GM19463 (cell line): ENCODE data around the gene FAM89B.

Experiments
- ATAC-seq: cut with Tn5 transposase; IDR thresholded peaks from one replicate; pipeline ENCODE4 v1.9.1; 2021; ENCODE audit warnings: mild to moderate bottlenecking, moderate library complexity; ENCODE audit not compliant: unreplicated experiment

FAM89B gene

GRCh38 chr11:65573391-65574079, 1.2 kb downstream of the FAM89B start:
- no peak for ATAC-seq

- ATAC-seq = peak; percentile 35
These were observed 1.9 kb downstream of the FAM89B start for GRCh38 chr11:65574109-65574810.

- ATAC-seq = no peak
These were observed 2.7 kb downstream of the FAM89B start for GRCh38 chr11:65574811-65575567.

DNA sequence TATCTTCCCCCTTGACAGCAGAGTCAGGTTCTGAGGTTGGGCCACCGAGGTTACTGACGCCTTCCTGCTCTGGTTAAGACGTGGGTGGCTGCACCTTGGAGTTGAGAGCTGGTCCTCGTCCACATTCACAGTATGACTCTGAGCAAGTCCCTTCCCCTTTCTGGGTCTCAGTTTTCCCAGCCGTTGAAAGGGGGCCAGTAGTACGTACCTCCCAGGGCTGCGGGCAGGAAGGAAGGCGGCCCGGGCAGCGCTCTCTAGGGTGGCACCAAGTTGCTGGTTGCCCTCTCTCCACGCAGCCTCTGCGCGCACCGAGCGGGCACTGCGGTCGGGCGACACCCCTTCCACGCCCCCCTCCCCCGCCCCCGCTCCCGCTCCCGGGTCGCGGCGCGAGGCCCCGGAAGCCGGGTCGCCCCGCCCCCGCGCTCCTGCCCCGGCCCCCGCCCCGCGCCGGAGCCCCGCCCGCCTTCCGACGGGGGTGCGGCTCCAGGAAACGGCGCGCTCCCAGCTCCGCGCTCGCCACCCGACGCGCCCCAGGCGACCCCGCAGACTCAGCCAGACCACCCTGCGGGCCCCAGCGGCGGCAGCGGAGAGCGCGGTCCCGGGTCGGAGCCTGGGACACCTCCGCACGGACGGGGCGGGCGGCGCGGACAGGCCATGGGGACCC, 3.4 kb downstream of the FAM89B start, which contains the start of gene EHBP1L1:
TSS of gene EHBP1L1 (plus strand) at position 486 of the 664 bp plus-strand sequence. CDS start 250 bp downstream, outside the sequence.
- peak; percentile 36 for ATAC-seq

- ATAC-seq = no peak
These were observed 4.0 kb downstream of the FAM89B start for GRCh38 chr11:65576232-65576866.

DNA sequence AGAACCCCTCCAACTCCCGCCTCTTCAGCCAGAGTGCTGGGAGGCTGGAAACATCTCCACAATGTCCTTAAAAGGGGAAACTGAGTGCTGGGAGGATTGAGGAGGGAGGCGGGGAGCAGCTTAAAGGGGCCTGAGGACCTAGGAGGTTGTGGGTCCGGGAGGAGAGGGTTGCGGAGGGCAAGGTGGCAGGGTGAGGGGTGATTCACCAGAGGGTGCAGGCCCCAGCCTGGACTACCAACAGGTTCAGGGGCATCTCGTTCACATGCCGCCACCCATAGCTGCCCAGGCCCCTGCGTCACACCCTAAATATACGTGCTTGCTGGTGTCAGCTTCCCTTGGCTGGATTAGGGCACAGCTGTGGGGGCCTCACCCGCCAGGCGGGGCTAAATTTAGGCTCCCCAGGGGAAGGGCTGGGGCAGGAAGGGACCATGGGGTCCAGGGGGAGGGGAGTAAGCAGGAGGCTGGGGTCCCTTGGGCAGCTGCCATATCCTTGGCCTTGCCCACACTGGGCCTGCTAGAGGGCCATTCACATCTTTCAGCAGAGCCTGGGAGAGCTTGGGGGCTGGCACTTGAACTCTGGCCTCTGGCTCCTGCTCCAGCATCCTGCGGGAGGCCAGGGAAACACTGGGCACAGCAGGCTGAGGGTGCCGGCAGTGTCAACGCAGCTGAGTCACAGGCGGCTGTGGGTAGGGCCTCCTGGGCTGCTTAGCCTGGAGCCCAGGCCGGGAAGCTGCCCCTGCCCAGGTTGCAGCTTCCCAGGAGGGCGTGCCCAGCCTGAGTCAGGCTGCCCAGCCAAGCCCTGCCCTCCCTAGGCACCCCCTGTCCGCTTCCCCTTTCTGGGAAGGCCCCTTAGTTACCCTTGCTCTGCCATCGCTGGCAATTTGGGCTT, 4.8 kb downstream of the FAM89B start:
- ATAC-seq = no peak

DNA sequence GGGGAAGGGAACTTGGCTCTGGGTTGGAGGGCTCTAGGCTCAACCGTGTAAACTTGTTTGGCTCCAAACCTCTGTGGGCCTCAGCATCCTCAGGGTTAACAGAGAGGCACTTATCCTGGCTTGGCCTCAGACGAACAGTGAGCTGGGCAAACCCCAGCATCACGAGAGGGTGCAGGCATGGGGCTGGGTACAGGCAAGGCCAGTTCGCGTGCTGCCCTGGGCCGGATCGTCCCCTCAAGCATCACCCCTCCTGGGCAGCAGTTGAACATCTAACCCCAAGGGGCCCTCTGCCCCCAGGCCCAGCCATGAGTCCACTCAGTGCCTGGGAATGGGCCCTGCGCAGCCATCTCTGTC, 5.4 kb downstream of the FAM89B start:
- ATAC-seq = no peak

- no peak for ATAC-seq
These were observed 5.8 kb downstream of the FAM89B start for GRCh38 chr11:65578134-65578533.

DNA sequence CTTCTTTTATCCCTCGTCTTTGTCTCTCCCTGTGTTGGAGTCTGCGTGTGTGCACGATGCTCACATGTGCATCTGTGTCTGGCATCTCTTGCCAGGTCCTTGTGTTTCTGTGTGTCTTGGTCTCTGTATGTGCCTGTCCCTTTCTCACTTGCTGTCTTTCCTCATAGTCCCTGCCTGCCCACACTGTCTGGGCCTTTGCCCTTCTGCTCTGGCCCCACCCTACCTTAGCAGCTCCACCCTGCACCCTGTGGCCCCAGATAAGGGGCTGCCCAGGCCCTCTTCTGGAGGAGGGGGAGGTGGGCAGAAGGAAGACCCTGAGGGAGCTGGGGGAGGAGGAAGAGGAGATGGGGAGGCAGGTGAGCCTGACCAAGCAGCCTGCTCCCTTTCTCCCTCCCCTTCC, 6.3 kb downstream of the FAM89B start:
- no peak for ATAC-seq

DNA sequence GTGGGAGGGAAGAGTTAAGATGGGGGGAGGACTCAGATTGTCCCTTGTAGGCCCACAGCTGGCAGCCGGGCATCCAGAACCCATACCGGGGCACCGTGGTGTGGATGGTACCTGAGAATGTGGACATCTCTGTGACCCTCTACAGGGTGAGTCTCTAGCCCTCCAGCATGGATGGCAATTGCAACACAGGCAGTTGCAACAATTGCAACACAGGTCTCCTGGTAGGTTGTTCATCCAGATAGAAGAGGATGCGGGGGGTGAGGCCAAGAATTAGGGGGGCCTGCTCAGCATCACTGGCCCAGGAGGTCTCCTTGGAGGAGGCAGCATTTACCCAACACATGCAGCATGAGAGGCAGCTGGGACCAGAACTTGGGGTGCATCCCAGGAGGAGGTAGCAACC, 7.0 kb downstream of the FAM89B start:
- no peak for ATAC-seq

DNA sequence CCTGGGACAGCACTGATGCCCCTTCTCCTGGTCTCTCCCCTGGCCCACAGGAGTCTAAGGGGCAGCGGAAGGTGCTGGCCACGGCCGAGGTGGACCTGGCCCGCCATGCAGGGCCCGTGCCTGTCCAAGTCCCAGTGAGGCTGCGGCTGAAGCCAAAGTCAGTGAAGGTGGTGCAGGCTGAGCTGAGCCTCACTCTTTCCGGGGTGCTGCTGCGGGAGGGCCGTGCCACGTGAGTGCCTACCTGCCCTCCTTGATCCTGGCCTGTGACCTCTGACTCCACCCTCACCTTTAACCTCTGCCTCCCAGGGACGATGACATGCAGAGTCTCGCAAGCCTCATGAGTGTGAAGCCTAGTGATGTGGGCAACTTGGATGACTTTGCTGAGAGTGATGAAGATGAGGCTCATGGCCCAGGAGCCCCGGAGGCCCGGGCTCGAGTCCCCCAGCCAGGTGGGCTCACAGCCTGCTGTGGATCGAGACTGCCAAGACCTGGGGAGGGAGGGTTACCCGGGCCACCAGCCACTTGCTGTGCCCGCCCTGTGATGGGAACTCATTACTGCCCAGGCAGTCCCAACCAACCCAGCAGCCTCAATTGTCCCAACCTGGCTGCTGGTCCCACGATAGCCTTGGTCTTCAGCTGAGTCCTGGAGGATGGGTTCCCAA, 7.8 kb downstream of the FAM89B start:
- no peak for ATAC-seq

DNA sequence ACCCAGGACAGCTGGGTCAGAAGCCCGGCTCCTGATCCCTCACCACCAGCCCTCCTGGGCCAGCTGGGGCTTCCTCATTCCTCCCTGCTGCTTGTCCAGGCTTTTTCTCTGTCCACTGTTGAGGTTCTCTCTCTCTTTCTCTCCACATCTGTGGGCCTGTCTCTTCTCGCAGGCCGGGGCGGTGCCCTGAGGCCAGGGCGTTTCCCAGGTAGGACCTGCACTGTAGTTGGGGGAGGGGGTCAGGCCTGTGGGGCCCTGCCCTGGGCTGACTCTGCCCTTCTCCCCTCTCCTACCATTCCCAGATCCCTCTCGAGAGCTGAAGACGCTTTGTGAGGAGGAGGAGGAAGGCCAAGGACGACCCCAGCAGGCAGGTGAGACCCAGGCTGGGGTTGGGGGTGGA, 8.4 kb downstream of the FAM89B start:
- no peak for ATAC-seq

GRCh38 chr11:65581928-65582327, 9.6 kb downstream of the FAM89B start:
- no peak for ATAC-seq

GRCh38 chr11:65583589-65583988, 11.3 kb downstream of the FAM89B start:
- no peak for ATAC-seq

DNA sequence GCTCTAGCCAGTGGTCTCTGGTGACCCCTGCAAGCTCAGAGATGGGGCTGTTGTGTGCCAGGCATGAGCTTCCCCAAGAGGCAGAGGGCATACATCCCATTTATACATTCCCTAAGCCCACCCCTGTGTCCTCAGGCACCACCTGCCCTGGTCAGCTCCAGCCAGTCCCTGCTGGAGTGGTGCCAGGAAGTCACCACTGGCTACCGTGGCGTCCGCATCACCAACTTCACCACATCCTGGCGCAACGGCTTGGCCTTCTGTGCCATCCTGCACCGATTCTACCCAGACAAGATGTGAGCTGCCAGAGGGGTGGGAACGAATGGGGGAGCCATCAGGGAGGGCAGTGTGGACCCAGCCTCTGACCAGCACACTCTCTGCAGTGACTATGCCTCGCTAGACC, 11.8 kb downstream of the FAM89B start:
- no peak for ATAC-seq

DNA sequence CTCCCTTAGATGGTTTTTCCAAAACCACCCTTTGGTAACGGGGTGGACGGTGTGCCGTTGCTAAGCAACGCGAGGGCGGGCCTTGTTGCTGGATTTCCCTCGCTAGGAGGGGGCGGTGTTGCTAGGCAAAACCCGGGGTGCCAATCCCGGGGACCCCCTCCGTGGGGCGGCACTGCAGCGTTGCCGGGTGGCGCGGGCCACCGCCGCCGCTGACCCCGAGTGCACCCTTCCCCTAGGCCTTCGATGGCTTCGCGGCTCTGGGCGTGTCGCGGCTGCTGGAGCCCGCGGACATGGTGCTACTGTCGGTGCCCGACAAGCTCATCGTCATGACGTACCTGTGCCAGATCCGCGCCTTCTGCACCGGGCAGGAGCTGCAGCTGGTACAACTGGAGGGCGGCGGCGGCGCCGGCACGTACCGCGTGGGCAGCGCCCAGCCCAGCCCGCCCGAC, 12.4 kb downstream of the FAM89B start:
- no peak for ATAC-seq

DNA sequence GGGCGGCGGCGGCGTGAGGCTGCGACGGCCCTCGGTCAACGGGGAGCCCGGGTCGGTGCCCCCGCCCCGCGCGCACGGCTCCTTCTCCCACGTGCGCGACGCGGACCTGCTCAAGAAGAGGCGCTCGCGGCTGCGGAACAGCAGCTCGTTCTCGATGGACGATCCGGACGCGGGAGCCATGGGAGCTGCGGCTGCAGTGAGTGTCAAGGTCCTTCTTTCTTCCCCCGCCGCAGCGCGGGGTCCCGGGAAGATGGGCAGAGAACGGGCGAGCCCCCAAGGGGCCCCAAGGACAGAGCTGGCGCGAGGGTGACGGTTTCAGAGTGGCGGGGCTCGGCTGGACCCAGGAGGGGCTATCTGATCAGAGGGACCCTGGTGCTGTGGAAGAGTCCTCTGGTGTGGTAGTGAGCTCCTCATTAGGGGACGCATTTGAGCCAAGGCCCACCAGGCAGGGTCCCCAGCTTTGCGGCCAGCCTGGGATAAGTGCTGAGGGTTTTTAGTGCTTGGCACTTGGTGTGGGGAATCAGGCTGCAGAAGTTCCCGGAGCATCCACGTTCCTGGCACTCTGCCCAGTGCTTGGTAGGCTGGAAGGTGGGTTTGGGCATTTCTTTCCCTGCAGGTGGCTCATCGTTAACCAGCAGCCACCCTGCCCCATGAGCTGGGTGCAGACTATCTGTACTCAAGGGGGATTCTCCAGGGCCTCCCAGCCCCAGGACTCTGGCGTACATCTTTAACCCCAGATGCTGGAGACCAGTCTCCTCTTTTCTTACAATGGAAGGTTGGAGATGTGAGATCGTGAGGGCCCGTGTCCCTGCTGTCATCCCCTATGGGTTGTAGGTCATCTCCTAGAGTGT, 13.3 kb downstream of the FAM89B start:
- no peak for ATAC-seq

- ATAC-seq = no peak
These were observed 13.9 kb downstream of the FAM89B start for GRCh38 chr11:65586247-65586630.
